ENCODE results near the gene FGD4. TPM values are rescaled to one million over a fixed set of nuclear protein-coding genes. Genes with fewer than 3 reads are reported as not detected.

Gene FGD4
- total RNA-seq, 6 experiments from 2014 or later = 1.9 to 5.6 (median 4.8) TPM

- H3K4me3 Mint-ChIP-seq = no peak overlapping the region
- no peaks in the 10 kb centered on the region for H3K36me3 Mint-ChIP-seq (ENCODE audit: low read depth)
- TF ChIP-seq, protein P1, sequence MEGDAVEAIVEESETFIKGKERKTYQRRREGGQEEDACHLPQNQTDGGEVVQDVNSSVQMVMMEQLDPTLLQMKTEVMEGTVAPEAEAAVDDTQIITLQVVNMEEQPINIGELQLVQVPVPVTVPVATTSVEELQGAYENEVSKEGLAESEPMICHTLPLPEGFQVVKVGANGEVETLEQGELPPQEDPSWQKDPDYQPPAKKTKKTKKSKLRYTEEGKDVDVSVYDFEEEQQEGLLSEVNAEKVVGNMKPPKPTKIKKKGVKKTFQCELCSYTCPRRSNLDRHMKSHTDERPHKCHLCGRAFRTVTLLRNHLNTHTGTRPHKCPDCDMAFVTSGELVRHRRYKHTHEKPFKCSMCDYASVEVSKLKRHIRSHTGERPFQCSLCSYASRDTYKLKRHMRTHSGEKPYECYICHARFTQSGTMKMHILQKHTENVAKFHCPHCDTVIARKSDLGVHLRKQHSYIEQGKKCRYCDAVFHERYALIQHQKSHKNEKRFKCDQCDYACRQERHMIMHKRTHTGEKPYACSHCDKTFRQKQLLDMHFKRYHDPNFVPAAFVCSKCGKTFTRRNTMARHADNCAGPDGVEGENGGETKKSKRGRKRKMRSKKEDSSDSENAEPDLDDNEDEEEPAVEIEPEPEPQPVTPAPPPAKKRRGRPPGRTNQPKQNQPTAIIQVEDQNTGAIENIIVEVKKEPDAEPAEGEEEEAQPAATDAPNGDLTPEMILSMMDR (IDR thresholded peaks at IDR 0.05) = no peak
- no peak overlapping the region for H3K27ac Mint-ChIP-seq
- no peaks in the 10 kb centered on the region for H3K9me3 Mint-ChIP-seq
- no peak for DNase-seq
- H3K4me1 Mint-ChIP-seq (ENCODE audit: low read depth) = no peaks in the 10 kb centered on the region
- H3K27me3 Mint-ChIP-seq (ENCODE audit: insufficient read depth) = peaks cover 12% of the 10 kb centered on the region
Observed at GRCh38 chr12:32470936-32471470, 71.6 kb downstream of the FGD4 start.

GRCh38 chr12:32471591-32472001 is 72.2 kb downstream of the FGD4 start:
- no peak overlapping the region for H3K27ac Mint-ChIP-seq
- TF ChIP-seq, protein P1 (IDR thresholded peaks at IDR 0.05) = no peak
- no peaks in the 10 kb centered on the region for H3K36me3 Mint-ChIP-seq (ENCODE audit: low read depth)
- no peaks in the 10 kb centered on the region for H3K4me1 Mint-ChIP-seq (ENCODE audit: low read depth)
- no peak for DNase-seq
- no peaks in the 10 kb centered on the region for H3K9me3 Mint-ChIP-seq
- H3K4me3 Mint-ChIP-seq = no peak overlapping the region
- H3K27me3 Mint-ChIP-seq (ENCODE audit: insufficient read depth) = peaks cover 15% of the 10 kb centered on the region

DNA sequence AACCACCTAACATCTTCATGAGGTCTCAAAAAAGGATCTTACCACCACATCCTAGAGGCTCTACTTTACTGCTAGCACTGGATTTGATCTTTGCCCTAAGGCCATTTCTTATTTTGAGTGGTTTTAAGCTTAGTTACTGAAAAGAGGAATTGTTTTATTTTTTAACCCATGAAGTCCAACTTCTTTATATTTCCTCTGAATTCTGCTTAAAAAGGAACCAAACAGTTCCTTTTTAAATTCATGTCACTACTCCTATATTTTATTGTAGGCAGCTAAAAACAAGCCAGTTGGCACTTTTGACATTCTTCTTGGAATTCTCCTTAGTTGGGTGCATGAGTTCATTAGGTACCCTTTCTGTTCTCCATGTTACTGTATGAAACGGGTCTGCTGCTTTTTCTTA is 76.4 kb downstream of the FGD4 start:
- no peak for DNase-seq
- H3K4me3 Mint-ChIP-seq = no peak overlapping the region
- TF ChIP-seq, protein P1 (IDR thresholded peaks at IDR 0.05) = no peak
- H3K27me3 Mint-ChIP-seq (ENCODE audit: insufficient read depth) = peaks cover 15% of the 10 kb centered on the region
- no peaks in the 10 kb centered on the region for H3K9me3 Mint-ChIP-seq
- H3K4me1 Mint-ChIP-seq (ENCODE audit: low read depth) = no peaks in the 10 kb centered on the region
- H3K27ac Mint-ChIP-seq = no peak overlapping the region
- H3K36me3 Mint-ChIP-seq (ENCODE audit: low read depth) = no peaks in the 10 kb centered on the region

- no peaks in the 10 kb centered on the region for H3K4me1 Mint-ChIP-seq (ENCODE audit: low read depth)
- TF ChIP-seq, protein P1 (IDR thresholded peaks at IDR 0.05) = no peak
- H3K36me3 Mint-ChIP-seq (ENCODE audit: low read depth) = no peaks in the 10 kb centered on the region
- no peak for DNase-seq
- peaks cover 13% of the 10 kb centered on the region for H3K27me3 Mint-ChIP-seq (ENCODE audit: insufficient read depth)
- no peak overlapping the region for H3K27ac Mint-ChIP-seq
- H3K9me3 Mint-ChIP-seq = no peaks in the 10 kb centered on the region
- H3K4me3 Mint-ChIP-seq = no peak overlapping the region
Observed at GRCh38 chr12:32476446-32476845, 77.1 kb downstream of the FGD4 start.

- Mint-ChIP-seq H3K4me1 (ENCODE audit: low read depth) (no peaks in the 10 kb centered on the region), H3K27ac (no peak overlapping the region), H3K27me3 (ENCODE audit: insufficient read depth) (peaks cover 9% of the 10 kb centered on the region), H3K4me3 (no peak overlapping the region), H3K36me3 (ENCODE audit: low read depth) (no peaks in the 10 kb centered on the region), H3K9me3 (no peaks in the 10 kb centered on the region)
- DNase-seq = no peak
- TF ChIP-seq, protein P1 (IDR thresholded peaks at IDR 0.05) = no peak
Observed at GRCh38 chr12:32477714-32478113, 78.4 kb downstream of the FGD4 start.

- Mint-ChIP-seq H3K4me1 (ENCODE audit: low read depth) (no peaks in the 10 kb centered on the region), H3K4me3 (no peak overlapping the region), H3K36me3 (ENCODE audit: low read depth) (no peaks in the 10 kb centered on the region), H3K27me3 (ENCODE audit: insufficient read depth) (peaks cover 9% of the 10 kb centered on the region), H3K27ac (no peak overlapping the region), H3K9me3 (no peaks in the 10 kb centered on the region)
- no peak for DNase-seq
- TF ChIP-seq, protein P1 (IDR thresholded peaks at IDR 0.05) = no peak
Observed at GRCh38 chr12:32478166-32478565, 78.8 kb downstream of the FGD4 start.
